Upper lobe of right lung (tissue), 1 donor: ENCODE results near the gene CTRB2. TPM values are rescaled to one million over a fixed set of nuclear protein-coding genes. Genes with fewer than 3 reads are reported as not detected.

ENCODE experiments used
- ATAC-seq: fragments of 200-7000 bp; cut with Tn5 transposase; one replicate; pipeline ENCODE4 v1.9.1; 2020; ENCODE audit warnings: mild to moderate bottlenecking, moderate library complexity
- DNase-seq: peaks from one replicate; pipeline ENCODE4 v3.0.0-alpha.2; 2020
- H3K27ac ChIP-seq: fragments of 200-600 bp; one replicate; pipeline ENCODE4 v1.8.0; 2022
- H3K27me3 ChIP-seq: fragments of 200-600 bp; one replicate; pipeline ENCODE4 v1.8.0; 2022; ENCODE audit warnings: mild to moderate bottlenecking
- H3K36me3 ChIP-seq: fragments of 200-600 bp; one replicate; pipeline ENCODE4 v1.8.0; 2022
- H3K4me1 ChIP-seq: fragments of 200-600 bp; one replicate; pipeline ENCODE4 v1.8.0; 2022
- H3K4me3 ChIP-seq: fragments of 200-600 bp; one replicate; pipeline ENCODE4 v1.8.0; 2022; ENCODE audit warnings: mild to moderate bottlenecking
- H3K9me3 ChIP-seq: fragments of 200-600 bp; one replicate; pipeline ENCODE4 v1.8.0; 2022
- CTCF ChIP-seq: fragments of 200-600 bp; IDR thresholded peaks from one replicate; pipeline ENCODE4 v1.8.0; 2022; ENCODE audit warnings: antibody characterized with exemption
- intact Hi-C: fragments of 100-400 bp; cut with DNase I; formaldehyde crosslinking; loops from one replicate; pipeline ENCODE4 v1.11.0; 2022
- total RNA-seq: library from RNA; stranded (reverse); fragmentation: NEBNext Ultra II Directional; extraction: Animal tissue kit (Norgen Biotek cat#: 25700); gene quantifications from one replicate; pipeline ENCODE4 v1.2.1, GENCODE V29; 2021
- donor health status: DM: no; HTN: yes; CAD: no; lungs with severe emphysema.

CTRB2 gene
- total RNA-seq, 1 donor from 2014 or later: 0.78 TPM

- no peak for TF ChIP-seq CTCF
- Histone ChIP-seq H3K9me3 (peaks cover 3% of the 10 kb centered on the region), H3K36me3 (peaks cover 2% of the 10 kb centered on the region), H3K27me3 (no peaks in the 10 kb centered on the region), H3K4me3 (no peak overlapping the region), H3K27ac (no peak overlapping the region), H3K4me1 (no peaks in the 10 kb centered on the region)
- DNase-seq: no peak
- ATAC-seq: no peak
- intact Hi-C loops: no loop called here
Measured at GRCh38 chr16:75160386-75160785, 46.6 kb downstream of the CTRB2 start.

Other genes with a start within 250 kb of the CTRB2 start
- gene WDR59, start 222.0 kb downstream of the CTRB2 start, total RNA-seq: 51.6 TPM
- gene ZNRF1, start 208.1 kb downstream of the CTRB2 start, total RNA-seq: 21.3 TPM
- 10.7 TPM for gene LDHD, start 90.4 kb downstream of the CTRB2 start, total RNA-seq
- 9.8 TPM for gene ZFP1, start 58.6 kb downstream of the CTRB2 start, total RNA-seq
- gene CTRB1, start 11.8 kb upstream of the CTRB2 start, total RNA-seq: not detected
- 61.7 TPM for gene BCAR1, start 44.5 kb upstream of the CTRB2 start, total RNA-seq
- 49.0 TPM for gene CFDP1, start 226.3 kb upstream of the CTRB2 start, total RNA-seq